Measurements from ENCODE around the gene PPP2R3B. TPM values are rescaled to one million over a fixed set of nuclear protein-coding genes. Genes with fewer than 3 reads are reported as not detected.
"Not testable (repeated sequence)": the region's sequence is repeated elsewhere in the genome, so short reads cannot be mapped to it uniquely, and the experiment has no call there.

The PPP2R3B gene
- total RNA-seq, 1 donor from 2014 or later, result 65.2 TPM

DNA sequence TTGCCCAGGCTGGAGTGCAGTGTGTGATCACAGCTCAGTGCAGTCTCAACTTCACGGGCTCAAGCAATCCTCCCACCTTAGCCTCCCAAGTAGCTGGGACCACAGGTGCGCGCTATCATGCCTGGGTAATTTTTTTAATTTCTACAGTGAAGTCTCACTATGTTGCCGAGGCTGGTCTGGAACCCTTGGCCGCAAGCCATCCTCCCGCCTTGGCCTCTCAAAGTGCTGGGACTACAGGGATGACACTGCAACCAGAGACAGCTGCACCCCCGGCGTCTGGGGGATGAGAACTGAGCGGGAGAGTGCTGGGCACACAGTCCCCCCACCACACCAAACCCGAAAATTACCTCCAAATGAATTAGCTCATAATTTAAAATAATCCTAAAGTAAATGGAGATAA is 35.0 kb downstream of the PPP2R3B start:
- H3K4me3 Mint-ChIP-seq, result no peak overlapping the region
- H3K27ac Mint-ChIP-seq, result no peak overlapping the region
- DNase-seq (ENCODE audit: low spot score in 2 of 2, unreplicated experiment in 2 of 2), result peak in 1 of 2 experiments; percentile 5
- H3K9me3 Mint-ChIP-seq, result no peaks in the 10 kb centered on the region
- peaks cover 4% of the 10 kb centered on the region for H3K4me1 Mint-ChIP-seq
- no peak for TF ChIP-seq CTCF (IDR thresholded peaks at IDR 0.05; ENCODE audit: unreplicated experiment)
- peaks cover 24% of the 10 kb centered on the region for H3K36me3 Mint-ChIP-seq
- no peaks in the 10 kb centered on the region for H3K27me3 Mint-ChIP-seq (ENCODE audit: low read depth)

DNA sequence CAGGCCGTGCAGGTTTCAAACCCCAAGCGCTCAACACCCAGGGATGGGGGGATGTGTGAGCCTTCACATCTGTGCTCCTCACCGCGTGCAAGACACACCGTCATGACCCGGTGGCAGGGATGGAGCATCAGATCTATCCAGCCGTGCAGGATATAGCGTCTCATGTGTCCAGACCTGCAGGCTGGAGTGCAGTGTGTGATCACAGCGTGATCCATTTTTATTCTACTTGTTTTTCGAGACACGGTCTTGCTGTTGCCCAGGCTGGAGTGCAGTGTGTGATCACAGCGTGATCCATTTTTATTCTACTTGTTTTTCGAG is 35.4 kb downstream of the PPP2R3B start:
- H3K9me3 Mint-ChIP-seq; H3K4me1 Mint-ChIP-seq; H3K4me3 Mint-ChIP-seq; H3K27me3 Mint-ChIP-seq (ENCODE audit: low read depth); H3K27ac Mint-ChIP-seq; DNase-seq (ENCODE audit: low spot score in 2 of 2, unreplicated experiment in 2 of 2): not testable (repeated sequence)
- peaks cover 24% of the 10 kb centered on the region for H3K36me3 Mint-ChIP-seq

- H3K27ac Mint-ChIP-seq, result no peak overlapping the region
These were observed 36.0 kb downstream of the PPP2R3B start for GRCh38 chrX:350534-351323.

GRCh38 chrX:350148-350533 is 36.6 kb downstream of the PPP2R3B start:
- no peak for TF ChIP-seq CTCF (IDR thresholded peaks at IDR 0.05; ENCODE audit: unreplicated experiment)
- no peaks in the 10 kb centered on the region for H3K9me3 Mint-ChIP-seq
- H3K4me3 Mint-ChIP-seq, result no peak overlapping the region
- no peaks in the 10 kb centered on the region for H3K27me3 Mint-ChIP-seq (ENCODE audit: low read depth)
- no peak overlapping the region for H3K27ac Mint-ChIP-seq
- peaks cover 4% of the 10 kb centered on the region for H3K4me1 Mint-ChIP-seq
- H3K36me3 Mint-ChIP-seq, result peaks cover 24% of the 10 kb centered on the region
- DNase-seq (ENCODE audit: low spot score in 2 of 2, unreplicated experiment in 2 of 2), result no peak

More at GRCh38 chrX:350534-351323, 36.0 kb downstream of the PPP2R3B start:
- DNase-seq (ENCODE audit: low spot score in 2 of 2, unreplicated experiment in 2 of 2), result no peak
- TF ChIP-seq CTCF (IDR thresholded peaks at IDR 0.05; ENCODE audit: unreplicated experiment), result no peak
- Mint-ChIP-seq H3K9me3 (no peaks in the 10 kb centered on the region), H3K36me3 (peaks cover 24% of the 10 kb centered on the region), H3K4me1 (peaks cover 4% of the 10 kb centered on the region), H3K4me3 (no peak overlapping the region), H3K27me3 (ENCODE audit: low read depth) (no peaks in the 10 kb centered on the region)

DNA sequence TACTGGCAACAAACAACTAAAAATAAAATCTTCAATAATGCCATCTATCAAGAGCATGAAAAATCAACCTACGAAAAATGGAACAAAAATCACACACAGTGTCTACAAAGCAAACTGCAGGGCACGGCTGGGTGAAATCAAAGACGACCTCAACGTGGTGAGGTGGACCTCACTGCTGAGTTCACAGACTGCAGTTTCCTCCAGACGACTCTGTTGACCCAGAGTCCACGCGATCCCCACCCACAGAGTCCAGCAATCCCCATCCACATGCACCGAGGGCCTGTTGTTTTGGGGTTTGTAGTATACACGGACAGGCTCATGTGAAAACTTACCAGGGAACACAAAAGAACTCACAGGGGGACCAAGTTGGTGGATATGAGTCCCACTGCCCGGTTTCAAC is 37.0 kb downstream of the PPP2R3B start:
- Mint-ChIP-seq H3K4me3 (no peak overlapping the region), H3K27ac (no peak overlapping the region), H3K4me1 (peaks cover 4% of the 10 kb centered on the region), H3K9me3 (no peaks in the 10 kb centered on the region), H3K27me3 (ENCODE audit: low read depth) (no peaks in the 10 kb centered on the region), H3K36me3 (peaks cover 26% of the 10 kb centered on the region)
- TF ChIP-seq CTCF (IDR thresholded peaks at IDR 0.05; ENCODE audit: unreplicated experiment), result no peak
- no peak for DNase-seq (ENCODE audit: low spot score in 2 of 2, unreplicated experiment in 2 of 2)

DNA sequence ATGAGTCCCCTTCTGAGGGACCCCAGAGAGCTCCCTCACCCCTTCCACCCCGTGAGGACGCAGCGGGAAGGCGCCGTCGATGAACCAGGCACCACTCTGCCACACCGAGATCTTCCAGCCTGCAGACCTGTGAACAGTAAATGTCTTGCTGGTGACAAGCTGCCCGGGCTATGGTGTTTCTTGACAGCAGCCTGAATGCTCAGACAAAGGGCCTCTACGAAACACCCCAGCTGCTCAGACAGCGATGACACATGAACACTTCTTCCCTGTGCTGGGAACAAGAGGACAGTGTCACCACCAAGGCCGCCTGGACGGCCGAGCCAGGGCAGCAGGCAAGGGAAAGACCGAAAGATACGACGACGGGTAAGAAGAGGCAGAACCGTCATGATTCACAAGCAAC is 37.5 kb downstream of the PPP2R3B start:
- peaks cover 4% of the 10 kb centered on the region for H3K4me1 Mint-ChIP-seq
- no peak for TF ChIP-seq CTCF (IDR thresholded peaks at IDR 0.05; ENCODE audit: unreplicated experiment)
- DNase-seq (ENCODE audit: low spot score in 2 of 2, unreplicated experiment in 2 of 2), result peak in 1 of 2 experiments; percentile 16
- H3K27me3 Mint-ChIP-seq (ENCODE audit: low read depth), result no peaks in the 10 kb centered on the region
- H3K4me3 Mint-ChIP-seq, result no peak overlapping the region
- H3K9me3 Mint-ChIP-seq, result no peaks in the 10 kb centered on the region
- no peak overlapping the region for H3K27ac Mint-ChIP-seq
- peaks cover 26% of the 10 kb centered on the region for H3K36me3 Mint-ChIP-seq
